ENCODE data around the gene VSIG2. TPM values are rescaled to one million over a fixed set of nuclear protein-coding genes. Genes with fewer than 3 reads are reported as not detected.
A peak's percentile ranks its signal among the peaks of the same experiment; 100 is the strongest.

The VSIG2 gene
- total and polyA plus RNA-seq, 3 experiments from 2014 or later = 0.24 to 0.40 TPM; not detected in 1

DNA sequence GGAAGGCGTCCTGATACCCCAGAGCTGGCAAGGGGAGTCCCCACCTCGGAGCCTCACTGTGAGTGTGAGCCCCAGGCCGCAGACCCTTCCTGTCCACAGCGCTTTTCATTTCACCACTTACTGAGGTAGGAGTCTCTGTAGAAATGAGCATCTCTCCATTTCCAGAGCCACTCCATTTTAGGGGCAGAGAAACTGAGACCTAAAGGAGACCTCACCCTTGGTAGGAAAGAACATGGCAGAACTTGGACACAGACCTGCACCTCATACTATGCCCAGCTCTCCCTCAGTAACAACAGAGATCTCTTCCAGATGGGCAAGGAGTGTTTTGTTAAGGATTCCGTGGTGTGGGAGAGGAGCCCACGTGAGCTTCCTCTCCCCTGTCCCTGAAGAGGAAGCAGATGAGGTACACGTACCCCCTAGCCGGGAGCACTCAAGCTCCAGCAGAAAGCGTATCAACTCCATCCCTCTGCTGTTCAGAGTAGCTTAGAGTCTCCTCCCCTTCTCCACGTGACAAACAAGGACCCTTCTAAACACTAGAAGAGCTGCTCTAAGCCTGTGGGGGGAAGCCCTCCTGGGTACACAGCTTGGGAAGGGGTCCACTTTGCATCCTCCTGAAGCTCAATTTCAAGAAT is 532 bp upstream of the VSIG2 start:
- Mint-ChIP-seq H3K36me3 (no peaks in the 10 kb centered on the region), H3K4me3 (peak overlapping the region in 2 of 7 donors; percentile 15 to 23), H3K27me3 (peaks cover 23 to 26% of the 10 kb centered on the region in 2 donors), H3K9me3 (no peaks in the 10 kb centered on the region), H3K27ac (peak overlapping the region in 2 of 8 donors; percentile 23 to 48), H3K4me1 (no peaks in the 10 kb centered on the region)
- H3K9me3 ChIP-seq (ENCODE audit: low read length) = no peaks in the 10 kb centered on the region
- no peak overlapping the region for H3K4me3 ChIP-seq (ENCODE audit: low read length)
- H3K4me1 ChIP-seq (ENCODE audit: insufficient read depth, low read length) = no peaks in the 10 kb centered on the region
- CTCF ChIA-PET = interaction anchor here (0.5 to 3.5 kb wide), 6 partner anchors 11 to 83 kb away, joined by 3 to 26 read pairs (median 4); partner anchors contain the start of genes ESAM, NRGN, SIAE and SPA17
- no peaks in the 10 kb centered on the region for H3K36me3 ChIP-seq (ENCODE audit: insufficient read depth, low read length)
- peaks cover 1% of the 10 kb centered on the region for H3K27me3 ChIP-seq (ENCODE audit: insufficient read depth, low read length, poor library complexity, severe bottlenecking)
- no peak for DNase-seq
- H3K27ac ChIP-seq (ENCODE audit: low read depth, low read length) = no peak overlapping the region
- POLR2A ChIA-PET = no interaction called here

DNA sequence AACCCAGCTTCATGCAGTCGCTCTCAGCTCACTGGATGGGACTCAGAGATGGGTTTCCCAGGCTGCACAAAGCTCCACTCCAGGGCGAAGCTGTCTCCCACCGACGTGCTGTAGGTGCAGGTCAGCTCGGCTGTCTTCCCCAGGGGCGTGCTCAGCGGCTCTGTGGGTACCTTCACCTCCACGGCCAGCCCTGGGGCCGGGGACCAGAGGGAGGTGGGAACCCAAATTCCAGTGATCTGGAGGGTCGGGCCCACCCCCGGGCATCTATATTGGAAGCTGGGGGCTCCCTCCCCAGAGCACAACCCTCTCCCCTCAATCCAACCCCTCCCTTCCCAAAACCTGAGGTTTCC is 689 bp downstream of the VSIG2 start:
- Histone ChIP-seq H3K4me3 (ENCODE audit: low read length) (no peak overlapping the region), H3K27ac (ENCODE audit: low read depth, low read length) (no peak overlapping the region), H3K9me3 (ENCODE audit: low read length) (no peaks in the 10 kb centered on the region), H3K36me3 (ENCODE audit: insufficient read depth, low read length) (no peaks in the 10 kb centered on the region), H3K4me1 (ENCODE audit: insufficient read depth, low read length) (peaks cover 5% of the 10 kb centered on the region), H3K27me3 (ENCODE audit: insufficient read depth, low read length, poor library complexity, severe bottlenecking) (no peaks in the 10 kb centered on the region)
- CTCF ChIA-PET = interaction anchor here (1.1 to 2.3 kb wide), 2 partner anchors 11 to 82 kb away, joined by 3 to 10 read pairs; partner anchors contain the start of gene NRGN
- no peak for DNase-seq
- no peaks in the 10 kb centered on the region for H3K9me3 Mint-ChIP-seq
- H3K36me3 Mint-ChIP-seq = peaks cover 0 to 5% (median 0%) of the 10 kb centered on the region in 3 donors
- H3K4me3 Mint-ChIP-seq = no peak overlapping the region
- H3K27me3 Mint-ChIP-seq = peaks cover 11 to 14% of the 10 kb centered on the region in 2 donors
- no peak overlapping the region for H3K27ac Mint-ChIP-seq
- POLR2A ChIA-PET = no interaction called here
- H3K4me1 Mint-ChIP-seq = peaks cover 4 to 8% (median 4%) of the 10 kb centered on the region in 3 donors

DNA sequence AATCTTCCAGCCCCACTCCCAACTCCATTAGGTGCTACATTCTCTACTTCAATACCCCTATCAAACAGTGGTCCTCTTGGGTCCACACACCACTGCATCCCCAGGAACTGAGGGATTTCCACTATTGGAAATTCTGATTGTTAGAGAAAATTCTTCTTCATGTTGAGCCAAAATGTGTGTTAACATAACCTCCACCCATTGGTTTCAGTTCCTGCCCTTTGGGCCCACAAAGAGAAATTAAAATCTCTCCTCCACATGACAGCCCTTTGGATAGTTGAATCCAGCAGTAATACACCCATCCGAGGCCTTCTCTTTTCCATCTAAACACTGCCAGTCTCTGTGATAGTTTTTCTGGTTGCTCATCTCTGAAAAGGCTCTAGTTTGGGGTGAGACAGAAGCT is 2.1 kb downstream of the VSIG2 start:
- H3K9me3 ChIP-seq (ENCODE audit: low read length) = no peaks in the 10 kb centered on the region
- peaks cover 4 to 14% (median 7%) of the 10 kb centered on the region in 3 donors for H3K4me1 Mint-ChIP-seq
- H3K27ac Mint-ChIP-seq = no peak overlapping the region
- H3K9me3 Mint-ChIP-seq = no peaks in the 10 kb centered on the region
- no peaks in the 10 kb centered on the region for H3K27me3 ChIP-seq (ENCODE audit: insufficient read depth, low read length, poor library complexity, severe bottlenecking)
- peaks cover 0 to 6% (median 0%) of the 10 kb centered on the region in 3 donors for H3K36me3 Mint-ChIP-seq
- H3K4me3 ChIP-seq (ENCODE audit: low read length) = no peak overlapping the region
- H3K4me1 ChIP-seq (ENCODE audit: insufficient read depth, low read length) = peaks cover 9% of the 10 kb centered on the region
- no peak for DNase-seq
- H3K27me3 Mint-ChIP-seq = peaks cover 4 to 7% of the 10 kb centered on the region in 2 donors
- peak overlapping the region in 1 of 7 donors; percentile 38 for H3K4me3 Mint-ChIP-seq
- H3K27ac ChIP-seq (ENCODE audit: low read depth, low read length) = no peak overlapping the region
- ChIA-PET POLR2A (no interaction called here), CTCF (interaction anchor here (6.2 kb wide), 1 partner anchor 8 kb away, joined by 41 read pairs; no protein-coding TSS in a partner anchor)
- H3K36me3 ChIP-seq (ENCODE audit: insufficient read depth, low read length) = no peaks in the 10 kb centered on the region

DNA sequence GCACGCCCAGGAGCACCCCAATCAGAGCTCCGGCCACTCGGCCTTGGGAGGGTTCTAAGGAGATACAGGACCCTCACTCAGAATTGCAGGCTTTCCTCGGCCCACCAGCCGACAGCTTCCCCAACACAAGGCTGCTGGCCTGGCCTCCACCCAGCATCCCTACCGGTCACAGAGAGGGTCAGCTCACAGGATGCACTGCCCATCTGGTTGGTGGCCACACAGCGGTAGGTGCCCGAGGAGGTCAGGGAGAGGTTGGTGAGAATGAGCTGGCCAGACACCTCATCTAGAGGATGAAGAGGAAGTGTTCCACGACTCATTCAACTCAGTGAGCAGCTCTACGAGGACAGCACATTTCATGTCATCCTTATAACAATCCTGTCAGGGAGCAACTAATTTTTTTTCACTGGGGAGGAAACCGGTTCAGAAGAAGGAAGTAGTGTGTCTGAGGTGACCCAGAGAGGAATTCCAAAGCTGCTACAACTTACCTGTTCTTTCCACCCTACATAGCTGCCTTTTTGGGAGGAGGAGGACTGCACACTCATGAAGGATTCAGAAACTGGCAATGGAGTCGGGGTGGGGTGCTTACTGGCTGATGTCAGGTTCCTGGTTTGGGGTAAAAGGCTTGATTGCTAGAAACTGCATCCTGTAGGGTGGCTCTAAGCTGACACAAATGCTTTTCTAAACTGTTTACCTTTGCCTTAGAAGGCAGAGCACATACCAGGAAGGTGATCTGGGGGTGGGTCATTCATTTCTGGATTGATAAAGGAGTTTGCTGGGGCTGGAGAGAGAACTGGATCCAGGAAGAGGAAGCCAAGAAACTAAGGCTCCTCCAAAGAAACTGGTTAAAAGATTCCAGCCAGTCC is 3.3 kb downstream of the VSIG2 start:
- H3K27ac ChIP-seq (ENCODE audit: low read depth, low read length) = no peak overlapping the region
- H3K4me3 ChIP-seq (ENCODE audit: low read length) = no peak overlapping the region
- H3K9me3 Mint-ChIP-seq = no peaks in the 10 kb centered on the region
- peak overlapping the region in 4 of 7 donors; percentile 12 to 85 (median 48) for H3K4me3 Mint-ChIP-seq
- no peak overlapping the region for H3K27ac Mint-ChIP-seq
- no peaks in the 10 kb centered on the region for H3K27me3 ChIP-seq (ENCODE audit: insufficient read depth, low read length, poor library complexity, severe bottlenecking)
- H3K4me1 Mint-ChIP-seq = peaks cover 4 to 14% (median 7%) of the 10 kb centered on the region in 3 donors
- peaks cover 9% of the 10 kb centered on the region for H3K4me1 ChIP-seq (ENCODE audit: insufficient read depth, low read length)
- ChIA-PET CTCF (interaction anchor here (4.0 to 6.2 kb wide), 3 partner anchors 9 to 78 kb away, joined by 32 to 73 read pairs (median 41); partner anchors contain the start of gene ESAM), POLR2A (interaction anchor here (0.5 kb wide), 1 partner anchor 1521 kb away, joined by 3 read pairs; no protein-coding TSS in a partner anchor)
- no peaks in the 10 kb centered on the region for H3K9me3 ChIP-seq (ENCODE audit: low read length)
- no peak for DNase-seq
- H3K36me3 Mint-ChIP-seq = peaks cover 0 to 6% (median 0%) of the 10 kb centered on the region in 3 donors
- no peaks in the 10 kb centered on the region for H3K36me3 ChIP-seq (ENCODE audit: insufficient read depth, low read length)
- peaks cover 4 to 5% of the 10 kb centered on the region in 2 donors for H3K27me3 Mint-ChIP-seq

DNA sequence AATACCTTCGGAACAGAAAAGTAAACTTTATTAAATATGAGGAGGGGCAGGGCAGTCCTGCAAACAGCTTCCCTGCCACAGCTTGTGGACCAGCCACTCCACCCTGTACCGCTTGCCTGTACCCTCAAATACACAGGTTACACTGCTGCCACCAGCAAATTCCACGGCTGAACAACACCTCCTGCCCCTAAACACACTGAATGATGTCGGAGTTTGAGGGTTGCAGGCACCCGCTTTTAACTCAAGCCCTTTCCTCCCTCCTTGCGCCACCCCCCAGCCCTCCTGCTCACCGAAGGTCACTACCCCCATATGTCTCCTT is 4.0 kb downstream of the VSIG2 start:
- Mint-ChIP-seq H3K27ac (no peak overlapping the region), H3K4me1 (peaks cover 4 to 14% (median 7%) of the 10 kb centered on the region in 3 donors), H3K9me3 (no peaks in the 10 kb centered on the region), H3K36me3 (peaks cover 0 to 6% (median 0%) of the 10 kb centered on the region in 3 donors), H3K4me3 (peak overlapping the region in 4 of 7 donors; percentile 12 to 90 (median 56)), H3K27me3 (peaks cover 4 to 5% of the 10 kb centered on the region in 2 donors)
- no peak for DNase-seq
- Histone ChIP-seq H3K4me3 (ENCODE audit: low read length) (no peak overlapping the region), H3K36me3 (ENCODE audit: insufficient read depth, low read length) (no peaks in the 10 kb centered on the region), H3K9me3 (ENCODE audit: low read length) (no peaks in the 10 kb centered on the region), H3K4me1 (ENCODE audit: insufficient read depth, low read length) (peaks cover 9% of the 10 kb centered on the region), H3K27ac (ENCODE audit: low read depth, low read length) (no peak overlapping the region), H3K27me3 (ENCODE audit: insufficient read depth, low read length, poor library complexity, severe bottlenecking) (no peaks in the 10 kb centered on the region)
- POLR2A ChIA-PET = interaction anchor here (0.5 kb wide), 1 partner anchor 1522 kb away, joined by 3 read pairs; no protein-coding TSS in a partner anchor
- CTCF ChIA-PET = interaction anchor here (4.0 to 6.2 kb wide), 3 partner anchors 10 to 78 kb away, joined by 32 to 73 read pairs (median 41); partner anchors contain the start of gene ESAM

DNA sequence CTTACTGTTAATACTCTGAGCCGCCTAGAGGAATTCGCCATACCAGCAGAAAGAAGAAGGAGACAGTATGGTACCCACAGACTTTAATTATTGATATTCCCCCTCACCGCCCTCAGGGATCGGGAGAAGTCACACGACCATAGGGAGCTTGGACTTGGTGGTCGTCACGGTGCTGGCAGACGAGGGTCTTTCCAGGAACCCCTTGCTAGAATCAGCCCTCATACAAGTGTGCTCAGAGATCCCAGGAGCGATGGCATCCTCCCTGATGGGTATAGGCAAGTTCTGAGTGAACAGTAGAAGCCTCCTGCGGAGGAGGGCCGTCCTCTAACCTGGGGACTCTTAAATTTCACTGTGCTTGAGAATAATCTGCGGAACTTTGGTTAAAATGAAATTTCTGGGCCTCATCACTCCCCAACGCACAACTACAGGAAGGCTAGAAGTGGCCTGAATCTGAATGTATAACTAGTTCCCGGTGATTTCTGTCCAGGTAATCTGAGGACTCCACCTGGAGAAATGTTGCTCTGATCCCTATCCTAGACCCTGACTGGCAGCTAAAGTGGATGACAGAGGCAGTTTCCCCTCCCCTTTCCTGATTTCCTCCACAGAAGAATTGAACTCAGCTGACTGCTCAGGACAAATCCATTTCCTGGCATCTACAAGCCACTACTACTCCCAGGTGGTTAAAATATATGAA is 4.5 kb downstream of the VSIG2 start:
- DNase-seq = no peak
- Histone ChIP-seq H3K4me3 (ENCODE audit: low read length) (peak overlapping the region; percentile 97), H3K9me3 (ENCODE audit: low read length) (no peaks in the 10 kb centered on the region), H3K27me3 (ENCODE audit: insufficient read depth, low read length, poor library complexity, severe bottlenecking) (no peaks in the 10 kb centered on the region), H3K4me1 (ENCODE audit: insufficient read depth, low read length) (peaks cover 9% of the 10 kb centered on the region), H3K27ac (ENCODE audit: low read depth, low read length) (no peak overlapping the region), H3K36me3 (ENCODE audit: insufficient read depth, low read length) (no peaks in the 10 kb centered on the region)
- CTCF ChIA-PET = interaction anchor here (1.1 to 6.2 kb wide), 9 partner anchors 8 to 91 kb away, joined by 3 to 73 read pairs (median 9); partner anchors contain the start of genes ESAM, SIAE and SPA17
- POLR2A ChIA-PET = interaction anchor here (0.5 to 1.5 kb wide), 6 partner anchors 10 to 1522 kb away, joined by 3 to 23 read pairs (median 12); partner anchors contain the start of genes MSANTD2, SIAE and SPA17
- H3K27ac Mint-ChIP-seq = peak overlapping the region in 4 of 8 donors; percentile 46 to 93 (median 88)
- H3K9me3 Mint-ChIP-seq = no peaks in the 10 kb centered on the region
- H3K36me3 Mint-ChIP-seq = peaks cover 0 to 6% (median 0%) of the 10 kb centered on the region in 3 donors
- H3K4me1 Mint-ChIP-seq = peaks cover 4 to 14% (median 7%) of the 10 kb centered on the region in 3 donors
- H3K4me3 Mint-ChIP-seq = peak overlapping the region; percentile 90 to 97 (median 95)
- H3K27me3 Mint-ChIP-seq = peaks cover 5% of the 10 kb centered on the region in 2 donors

DNA sequence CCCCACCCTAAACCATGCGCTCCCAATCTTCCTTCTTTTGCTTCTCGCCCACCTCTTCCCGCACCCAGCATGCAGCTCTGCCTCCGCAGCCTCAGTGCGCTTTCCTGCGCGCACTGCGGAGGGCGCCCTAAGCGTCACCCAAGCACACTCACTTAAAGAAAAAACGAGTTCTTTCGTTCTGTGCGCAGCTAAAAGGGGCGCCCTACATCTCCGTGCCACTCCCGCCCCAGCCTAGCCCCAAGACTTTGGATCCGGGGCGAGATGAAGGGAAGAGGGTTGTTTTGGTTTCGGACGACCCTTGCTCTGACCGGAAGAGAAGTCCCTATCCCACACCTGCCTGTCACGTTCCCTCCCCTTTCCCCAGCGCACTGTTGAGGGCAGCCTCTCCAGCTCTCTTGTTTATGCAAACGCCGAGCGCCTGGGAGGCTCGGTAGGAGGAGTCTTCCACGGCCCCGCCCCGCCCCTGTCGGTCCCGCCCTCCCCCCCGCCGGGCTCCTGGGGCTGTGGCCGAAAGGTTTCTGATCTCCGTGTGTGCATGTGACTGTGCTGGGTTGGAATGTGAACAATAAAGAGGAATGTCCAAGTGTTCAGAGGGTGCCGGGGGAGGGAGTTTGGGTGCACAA is 5.3 kb downstream of the VSIG2 start:
- no peaks in the 10 kb centered on the region for H3K9me3 Mint-ChIP-seq
- POLR2A ChIA-PET = interaction anchor here (1.0 to 1.5 kb wide), 7 partner anchors 11 to 823 kb away, joined by 4 to 23 read pairs (median 7); partner anchors contain the start of genes EI24, MSANTD2, SIAE and SPA17
- peak overlapping the region; percentile 97 for H3K4me3 ChIP-seq (ENCODE audit: low read length)
- H3K27me3 Mint-ChIP-seq = peaks cover 8 to 14% of the 10 kb centered on the region in 2 donors
- H3K4me1 Mint-ChIP-seq = peaks cover 4 to 14% (median 7%) of the 10 kb centered on the region in 3 donors
- CTCF ChIA-PET = interaction anchor here (0.5 to 6.2 kb wide), 26 partner anchors 9 to 124 kb away, joined by 3 to 73 read pairs (median 4); partner anchors contain the start of genes ESAM, MSANTD2, SIAE and SPA17
- no peaks in the 10 kb centered on the region for H3K36me3 ChIP-seq (ENCODE audit: insufficient read depth, low read length)
- DNase-seq = peak; percentile 71 to 86 (median 81)
- H3K27me3 ChIP-seq (ENCODE audit: insufficient read depth, low read length, poor library complexity, severe bottlenecking) = no peaks in the 10 kb centered on the region
- H3K27ac ChIP-seq (ENCODE audit: low read depth, low read length) = peak overlapping the region; percentile 76
- H3K9me3 ChIP-seq (ENCODE audit: low read length) = no peaks in the 10 kb centered on the region
- peaks cover 9% of the 10 kb centered on the region for H3K4me1 ChIP-seq (ENCODE audit: insufficient read depth, low read length)
- peak overlapping the region; percentile 46 to 93 (median 90) for H3K27ac Mint-ChIP-seq
- H3K4me3 Mint-ChIP-seq = peak overlapping the region; percentile 90 to 97 (median 95)
- H3K36me3 Mint-ChIP-seq = peaks cover 0 to 6% (median 0%) of the 10 kb centered on the region in 3 donors

All from CD8-positive, alpha-beta memory T cell (primary cell).